ENCODE results near the gene PPP1R15B. TPM values are rescaled to one million over a fixed set of nuclear protein-coding genes. Genes with fewer than 3 reads are reported as not detected.

The PPP1R15B gene
- total RNA-seq (10 to 100 TPM; 40.1 to 42.0 TPM), polyA plus RNA-seq (ENCODE audit: insufficient read depth, low read depth, low replicate concordance) (22.5 TPM)
- long read RNA-seq, donor 1, full-length matches to known transcripts, result 7 of 27 reads
- long read RNA-seq, donor 1, partial matches to known transcripts, result 20 of 27 reads
- long read RNA-seq, donor 1, other reads (novel, unspliced or antisense), result 0 of 27 reads
- long read RNA-seq, donor 2, full-length matches to known transcripts, result 8 of 8 reads
- long read RNA-seq, donor 2, partial matches to known transcripts, result 0 of 8 reads
- long read RNA-seq, donor 2, other reads (novel, unspliced or antisense), result 0 of 8 reads

DNA sequence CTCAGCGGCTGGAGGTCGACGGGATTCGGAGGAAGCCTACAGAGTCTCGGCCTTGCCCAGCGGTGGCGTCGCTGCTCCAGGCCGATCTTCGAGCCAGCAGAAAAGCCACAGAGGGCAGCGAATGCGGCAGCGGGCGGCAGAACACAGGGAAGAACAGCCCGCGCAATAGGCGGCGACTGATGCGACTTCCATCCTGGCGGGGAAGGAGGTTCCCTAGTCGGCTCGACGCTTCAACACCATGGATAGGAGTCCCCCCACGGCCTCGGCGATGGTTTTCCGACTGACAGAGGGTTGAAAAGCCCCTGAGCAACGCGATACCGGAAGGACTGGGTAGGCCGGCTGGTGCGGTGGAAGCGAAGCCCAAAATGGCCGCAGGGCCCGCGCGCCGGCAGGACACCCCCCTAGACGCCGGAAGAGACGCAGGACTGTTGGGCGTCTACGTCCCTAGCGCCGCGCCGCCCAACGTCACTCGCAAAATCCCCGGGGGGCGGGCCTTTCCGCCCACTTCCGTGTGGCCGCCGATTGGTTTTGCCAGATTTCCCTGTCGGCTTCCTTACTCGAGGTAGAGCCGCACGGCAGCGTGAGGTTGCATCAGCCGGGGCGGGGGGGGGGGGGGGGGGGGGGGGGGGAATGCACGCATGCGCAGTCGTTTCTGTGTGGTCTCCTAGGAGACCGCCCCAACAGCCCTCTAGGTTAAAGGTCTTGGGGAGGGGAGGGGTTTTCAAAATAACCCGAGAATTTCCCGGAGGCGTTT is at the start of gene PPP1R15B:
PPP1R15B (minus strand) TSS at position 367 of the 754 bp plus-strand sequence. CDS start 406 bp downstream, outside the sequence.
- DNase-seq, result peak; percentile 97
- Histone ChIP-seq H3K4me3 (peak within 1 kb of the TSS; percentile 77 to 92), H3K36me3 (ENCODE audit: low read depth, missing control alignments) (no peaks in the 10 kb centered on the region), H3K27me3 (no peaks in the 10 kb centered on the region), H3K27ac (peak within 1 kb of the TSS; percentile 98 to 99), H3K9me3 (no peaks in the 10 kb centered on the region), H3K4me1 (no peaks in the 10 kb centered on the region)
- WGBS, 2 donors, result 1% methylated on average over 17 to 47 of the region's 69 CpGs
- peak in 1 of 3 experiments; percentile 7 for TF ChIP-seq CTCF (IDR thresholded peaks at IDR 0.05)
- TF ChIP-seq POLR2A (IDR thresholded peaks at IDR 0.05), result peak; percentile 87
- intact Hi-C loops (cut with DNase I; ENCODE audit: low total_unique reads), result no loop called here

- Histone ChIP-seq H3K36me3 (ENCODE audit: low read depth, missing control alignments) (no peaks in the 10 kb centered on the region), H3K9me3 (no peaks in the 10 kb centered on the region), H3K27ac (no peak overlapping the region), H3K4me1 (peaks cover 19% of the 10 kb centered on the region), H3K4me3 (no peak overlapping the region), H3K27me3 (no peaks in the 10 kb centered on the region)
- DNase-seq, result no peak
- TF ChIP-seq POLR2A (IDR thresholded peaks at IDR 0.05), result no peak
- TF ChIP-seq CTCF (IDR thresholded peaks at IDR 0.05), result no peak
- intact Hi-C loops (cut with DNase I; ENCODE audit: low total_unique reads), result no loop called here
- WGBS, 2 donors, result 93 to 95% methylated on average over 7 to 8 of the region's 8 CpGs
These were observed 48.7 kb upstream of the PPP1R15B start for GRCh38 chr1:204460346-204460745.

GRCh38 chr1:204459706-204460105 is 48.1 kb upstream of the PPP1R15B start:
- no peak for DNase-seq
- Histone ChIP-seq H3K9me3 (no peaks in the 10 kb centered on the region), H3K36me3 (ENCODE audit: low read depth, missing control alignments) (no peaks in the 10 kb centered on the region), H3K4me3 (no peak overlapping the region), H3K27me3 (no peaks in the 10 kb centered on the region), H3K4me1 (peaks cover 15% of the 10 kb centered on the region), H3K27ac (no peak overlapping the region)
- no peak for TF ChIP-seq CTCF (IDR thresholded peaks at IDR 0.05)
- TF ChIP-seq POLR2A (IDR thresholded peaks at IDR 0.05), result no peak
- intact Hi-C loops (cut with DNase I; ENCODE audit: low total_unique reads), result no loop called here
- 87 to 97% methylated on average over 4 of the region's 4 CpGs for WGBS, 2 donors

- no peaks in the 10 kb centered on the region for H3K9me3 ChIP-seq
- H3K27me3 ChIP-seq, result no peaks in the 10 kb centered on the region
- 52 to 75% methylated on average over 5 of the region's 5 CpGs for WGBS, 2 donors
- no peaks in the 10 kb centered on the region for H3K4me1 ChIP-seq
- no peaks in the 10 kb centered on the region for H3K36me3 ChIP-seq (ENCODE audit: low read depth, missing control alignments)
- intact Hi-C loops (cut with DNase I; ENCODE audit: low total_unique reads), result no loop called here
- DNase-seq, result no peak
- no peak overlapping the region for H3K27ac ChIP-seq
- TF ChIP-seq CTCF (IDR thresholded peaks at IDR 0.05), result no peak
- TF ChIP-seq POLR2A (IDR thresholded peaks at IDR 0.05), result no peak
- H3K4me3 ChIP-seq, result no peak overlapping the region
These were observed 46.0 kb upstream of the PPP1R15B start for GRCh38 chr1:204457666-204458065.

Measured in testis (tissue), 5 donors.